Measurements from ENCODE around the gene F10.

The F10 gene

DNA sequence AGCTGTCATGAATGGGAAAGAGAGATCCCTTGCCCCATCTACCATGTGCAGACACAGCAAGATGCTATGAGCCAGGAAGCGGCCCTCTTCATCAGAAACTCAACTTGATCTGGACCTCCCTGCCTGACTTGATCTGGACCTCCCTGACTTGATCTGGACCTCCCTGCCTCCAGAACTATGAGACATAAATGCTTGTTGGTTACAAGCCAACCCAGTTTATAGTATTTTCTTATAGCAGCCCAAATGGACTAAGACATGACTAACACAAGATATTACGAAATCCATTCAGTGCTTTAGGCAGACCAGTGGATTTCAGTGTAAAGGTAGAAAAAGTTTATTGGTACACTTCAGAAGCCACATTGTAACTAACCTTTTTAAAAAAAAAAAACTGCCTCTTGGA is 70.3 kb downstream of the F10 start:
- no peak for TF ChIP-seq CTCF (IDR thresholded peaks at IDR 0.05; ENCODE audit: low read depth, low read length, missing control alignments)
- H3K4me3 ChIP-seq (replicated peaks; ENCODE audit: low read depth, low read length): no peak overlapping the region
- no peak for DNase-seq (ENCODE audit: extremely low read depth, low read depth)

- no peak for DNase-seq (ENCODE audit: extremely low read depth, low read depth)
- no peak for TF ChIP-seq CTCF (IDR thresholded peaks at IDR 0.05; ENCODE audit: low read depth, low read length, missing control alignments)
These were observed 72.8 kb downstream of the F10 start for GRCh38 chr13:113195360-113195759.

GRCh38 chr13:113196970-113197737 is 74.6 kb downstream of the F10 start:
- DNase-seq (ENCODE audit: extremely low read depth, low read depth): no peak
- no peak for TF ChIP-seq CTCF (IDR thresholded peaks at IDR 0.05; ENCODE audit: low read depth, low read length, missing control alignments)
- H3K4me3 ChIP-seq (replicated peaks; ENCODE audit: low read depth, low read length): no peak overlapping the region

More at GRCh38 chr13:113195360-113195759, 72.8 kb downstream of the F10 start:
- no peak overlapping the region for H3K4me3 ChIP-seq (replicated peaks; ENCODE audit: low read depth, low read length)

Data from HFF-Myc (cell line).